PC-3 (cell line): ENCODE data around the gene VPS35L.

Experiments
- CTCF ChIP-seq: fragments of 300-600 bp; sonication (generic); conservative IDR thresholded peaks from 2 replicates; pipeline ENCODE4 v1.5.1; 2017; ENCODE audit warnings: antibody characterized with exemption, low read depth, mild to moderate bottlenecking, low read length
- EZH2 ChIP-seq: fragments of 300-600 bp; sonication (generic); IDR thresholded peaks from one replicate; pipeline ENCODE4 v1.6.1; 2017; ENCODE audit warnings: antibody characterized with exemption, mild to moderate bottlenecking, low read length; ENCODE audit not compliant: unreplicated experiment
- EZH2phosphoT487 ChIP-seq: fragments of 300-600 bp; sonication (generic); IDR thresholded peaks from 2 replicates; pipeline ENCODE4 v1.6.1; 2018; ENCODE audit warnings: mild to moderate bottlenecking, antibody characterized with exemption, low read length, borderline replicate concordance

- no peak for TF ChIP-seq CTCF
- no peak for TF ChIP-seq EZH2
- TF ChIP-seq EZH2phosphoT487, result no peak
Measured at GRCh38 chr16:19625039-19625438, 69.5 kb downstream of the VPS35L start.
